ENCODE measurements around the gene COX17. TPM values are rescaled to one million over a fixed set of nuclear protein-coding genes. Genes with fewer than 3 reads are reported as not detected.

Gene COX17, protein sequence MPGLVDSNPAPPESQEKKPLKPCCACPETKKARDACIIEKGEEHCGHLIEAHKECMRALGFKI
- total RNA-seq (ENCODE audit: low replicate concordance) = 28.3 and 32.0 TPM in 2 replicates
- long read RNA-seq, transcript COX17-201 (3 exons, 684 nt) = major isoform, 16 of 23 reads
- long read RNA-seq, partial matches to known transcripts = 0 of 23 reads
- long read RNA-seq, other reads (novel, unspliced or antisense) = 7 of 23 reads

DNA sequence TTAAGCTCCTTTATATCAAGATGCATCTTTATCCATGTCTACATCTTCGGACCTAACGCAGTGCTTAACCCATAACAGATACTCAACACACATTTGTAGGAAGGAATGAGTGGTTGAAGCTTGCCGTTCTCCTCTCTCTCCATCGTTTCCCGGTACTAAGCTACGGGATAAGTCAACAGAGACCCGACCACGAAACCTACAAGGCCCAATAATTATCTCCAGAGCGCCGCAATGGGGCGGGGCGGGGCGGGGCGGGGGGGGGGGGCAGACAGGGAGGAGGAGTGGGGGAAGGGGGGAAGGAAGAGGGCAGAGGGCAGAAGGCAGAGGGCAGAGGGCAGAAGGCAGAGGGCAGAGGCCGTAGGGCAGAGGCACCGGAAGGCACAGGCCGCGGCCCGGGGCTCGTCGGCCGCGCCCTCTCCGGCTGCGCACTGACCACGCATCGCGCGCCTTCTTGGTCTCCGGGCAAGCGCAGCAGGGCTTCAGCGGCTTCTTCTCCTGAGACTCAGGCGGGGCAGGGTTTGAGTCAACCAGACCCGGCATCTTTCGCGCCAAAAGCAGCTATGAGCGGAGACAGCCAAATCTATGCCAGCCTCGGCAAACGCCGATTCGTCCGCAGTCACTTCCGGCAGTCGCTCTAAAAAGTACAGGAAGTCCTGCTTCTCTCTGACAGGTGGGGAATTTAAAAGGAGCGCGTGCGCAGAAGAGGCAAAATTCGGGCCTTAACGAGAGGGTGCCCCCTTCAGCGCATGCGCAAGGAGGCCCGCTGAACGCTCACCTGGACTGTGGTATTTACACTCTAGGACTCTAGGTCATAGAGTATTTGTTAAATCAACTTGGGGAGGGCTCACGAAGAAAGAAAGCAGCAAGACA lies at the start of gene COX17:
TSS of gene COX17 (minus strand) at position 636 of the 870 bp plus-strand sequence. CDS start at position 540, 96 bp downstream.
- peak within 1 kb of the TSS; percentile 92 for H3K27ac Mint-ChIP-seq
- peak within 1 kb of the TSS; percentile 93 for H3K4me3 Mint-ChIP-seq
- peak; percentile 93 for DNase-seq (ENCODE audit: extremely low spot score, unreplicated experiment)
- H3K4me1 Mint-ChIP-seq (ENCODE audit: unreplicated experiment) = peaks cover 26% of the 10 kb centered on the region
- no peaks in the 10 kb centered on the region for H3K9me3 Mint-ChIP-seq
- TF ChIP-seq, protein P1, sequence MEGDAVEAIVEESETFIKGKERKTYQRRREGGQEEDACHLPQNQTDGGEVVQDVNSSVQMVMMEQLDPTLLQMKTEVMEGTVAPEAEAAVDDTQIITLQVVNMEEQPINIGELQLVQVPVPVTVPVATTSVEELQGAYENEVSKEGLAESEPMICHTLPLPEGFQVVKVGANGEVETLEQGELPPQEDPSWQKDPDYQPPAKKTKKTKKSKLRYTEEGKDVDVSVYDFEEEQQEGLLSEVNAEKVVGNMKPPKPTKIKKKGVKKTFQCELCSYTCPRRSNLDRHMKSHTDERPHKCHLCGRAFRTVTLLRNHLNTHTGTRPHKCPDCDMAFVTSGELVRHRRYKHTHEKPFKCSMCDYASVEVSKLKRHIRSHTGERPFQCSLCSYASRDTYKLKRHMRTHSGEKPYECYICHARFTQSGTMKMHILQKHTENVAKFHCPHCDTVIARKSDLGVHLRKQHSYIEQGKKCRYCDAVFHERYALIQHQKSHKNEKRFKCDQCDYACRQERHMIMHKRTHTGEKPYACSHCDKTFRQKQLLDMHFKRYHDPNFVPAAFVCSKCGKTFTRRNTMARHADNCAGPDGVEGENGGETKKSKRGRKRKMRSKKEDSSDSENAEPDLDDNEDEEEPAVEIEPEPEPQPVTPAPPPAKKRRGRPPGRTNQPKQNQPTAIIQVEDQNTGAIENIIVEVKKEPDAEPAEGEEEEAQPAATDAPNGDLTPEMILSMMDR (conservative IDR thresholded peaks at IDR 0.05) = no peak
- no peaks in the 10 kb centered on the region for H3K27me3 Mint-ChIP-seq
- H3K36me3 Mint-ChIP-seq = peaks cover 5% of the 10 kb centered on the region

DNA sequence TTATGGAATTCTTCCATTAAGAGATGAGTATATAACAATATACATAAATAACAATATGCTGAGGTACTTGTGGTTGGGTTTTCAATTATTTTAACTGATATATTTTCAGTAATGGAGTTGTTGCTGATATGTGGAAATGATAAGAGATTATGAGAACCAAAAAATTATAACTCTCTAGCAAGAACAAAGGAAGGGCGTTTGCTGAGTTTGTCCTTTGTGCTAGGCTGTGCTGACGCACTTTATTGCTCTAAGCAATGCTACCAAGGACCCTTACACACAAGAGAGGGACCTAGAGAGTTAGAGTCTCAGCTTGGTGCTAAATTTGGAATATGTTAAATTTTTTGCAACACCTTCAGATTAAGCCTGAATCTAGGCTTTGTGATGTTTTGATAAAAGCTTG lies 49.7 kb upstream of the COX17 start:
- no peaks in the 10 kb centered on the region for H3K27me3 Mint-ChIP-seq
- DNase-seq (ENCODE audit: extremely low spot score, unreplicated experiment) = no peak
- H3K27ac Mint-ChIP-seq = no peak overlapping the region
- H3K4me3 Mint-ChIP-seq = no peak overlapping the region
- H3K36me3 Mint-ChIP-seq = no peaks in the 10 kb centered on the region
- H3K9me3 Mint-ChIP-seq = no peaks in the 10 kb centered on the region
- TF ChIP-seq, protein P1 (conservative IDR thresholded peaks at IDR 0.05) = no peak
- H3K4me1 Mint-ChIP-seq (ENCODE audit: unreplicated experiment) = no peaks in the 10 kb centered on the region

DNA sequence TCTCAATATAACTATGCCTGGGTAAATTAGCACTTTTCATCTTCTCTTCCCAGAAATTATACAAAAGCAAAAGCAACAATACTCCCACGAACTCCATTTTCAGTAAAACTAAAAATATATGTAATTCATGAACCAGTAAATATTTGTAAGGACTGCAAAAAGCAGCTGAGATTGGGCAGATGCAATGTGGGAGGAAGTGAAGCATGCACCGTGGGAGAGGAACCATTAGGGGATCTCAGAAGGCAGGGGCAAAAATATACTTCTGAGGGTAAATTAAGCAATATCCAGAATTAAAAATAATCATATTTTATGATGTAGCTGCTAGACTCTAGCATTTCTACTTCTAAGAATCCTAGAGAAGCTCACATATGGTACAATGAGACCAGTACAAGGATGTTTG lies 45.8 kb upstream of the COX17 start:
- Mint-ChIP-seq H3K4me3 (no peak overlapping the region), H3K4me1 (ENCODE audit: unreplicated experiment) (no peaks in the 10 kb centered on the region), H3K27me3 (no peaks in the 10 kb centered on the region), H3K27ac (no peak overlapping the region), H3K36me3 (no peaks in the 10 kb centered on the region), H3K9me3 (no peaks in the 10 kb centered on the region)
- TF ChIP-seq, protein P1 (conservative IDR thresholded peaks at IDR 0.05) = no peak
- DNase-seq (ENCODE audit: extremely low spot score, unreplicated experiment) = no peak

DNA sequence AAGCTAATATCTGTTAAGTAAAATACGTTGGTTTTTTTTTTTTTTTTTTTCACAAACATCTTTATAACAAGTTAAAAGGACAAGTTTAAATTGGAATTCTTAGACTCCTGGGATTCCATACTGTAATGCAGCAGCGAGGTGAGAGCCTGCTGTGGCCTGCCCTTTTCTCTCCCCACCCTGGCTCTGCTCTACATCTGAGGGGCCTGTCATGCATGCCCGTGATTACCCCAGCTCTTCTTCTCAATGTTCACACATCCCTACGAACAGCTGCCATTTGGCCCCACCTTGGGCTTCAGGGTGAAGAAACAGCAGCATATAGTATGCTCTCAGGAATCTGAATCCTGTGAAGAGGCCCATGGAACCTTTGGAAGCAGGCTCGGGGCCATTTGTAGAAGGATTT lies 40.3 kb upstream of the COX17 start:
- Mint-ChIP-seq H3K27ac (no peak overlapping the region), H3K4me3 (no peak overlapping the region), H3K27me3 (no peaks in the 10 kb centered on the region), H3K9me3 (no peaks in the 10 kb centered on the region), H3K4me1 (ENCODE audit: unreplicated experiment) (no peaks in the 10 kb centered on the region), H3K36me3 (no peaks in the 10 kb centered on the region)
- no peak for DNase-seq (ENCODE audit: extremely low spot score, unreplicated experiment)
- TF ChIP-seq, protein P1 (conservative IDR thresholded peaks at IDR 0.05) = no peak

DNA sequence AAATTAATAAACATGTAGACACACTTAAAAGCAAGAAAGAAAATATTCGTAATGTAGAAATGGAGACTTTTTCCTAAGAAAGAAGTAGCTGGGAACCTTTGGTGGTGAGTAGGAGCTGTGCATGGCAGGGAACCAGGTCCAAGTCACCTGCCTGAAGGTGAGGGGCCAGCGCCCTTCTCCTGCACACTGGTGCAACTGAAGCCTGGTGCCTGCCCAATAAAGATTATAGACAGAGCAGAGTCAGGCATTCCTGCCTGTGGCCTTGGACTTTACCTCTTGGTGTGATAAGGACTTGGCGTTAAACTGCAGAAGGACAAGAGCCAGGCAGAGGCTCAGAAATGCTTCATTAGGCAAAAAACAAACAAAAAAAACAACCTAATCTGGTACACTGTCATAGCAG lies 39.8 kb upstream of the COX17 start:
- TF ChIP-seq, protein P1 (conservative IDR thresholded peaks at IDR 0.05) = no peak
- DNase-seq (ENCODE audit: extremely low spot score, unreplicated experiment) = no peak
- Mint-ChIP-seq H3K36me3 (no peaks in the 10 kb centered on the region), H3K4me3 (no peak overlapping the region), H3K27me3 (no peaks in the 10 kb centered on the region), H3K9me3 (no peaks in the 10 kb centered on the region), H3K27ac (peak overlapping the region; percentile 68), H3K4me1 (ENCODE audit: unreplicated experiment) (no peaks in the 10 kb centered on the region)

All from type B pancreatic cell (in vitro differentiated cells).